ENCODE results near the gene JARID2.

The JARID2 gene

GRCh38 chr6:15382712-15383111, 136.8 kb downstream of the JARID2 start:
- no peak for DNase-seq

GRCh38 chr6:15384901-15385300, 139.0 kb downstream of the JARID2 start:
- no peak for DNase-seq

GRCh38 chr6:15385521-15385920, 139.7 kb downstream of the JARID2 start:
- DNase-seq = no peak

- DNase-seq = no peak
These were observed 140.4 kb downstream of the JARID2 start for GRCh38 chr6:15386110-15386755.

GRCh38 chr6:15386756-15387112, 140.9 kb downstream of the JARID2 start:
- DNase-seq = no peak

GRCh38 chr6:15387118-15387517, 141.2 kb downstream of the JARID2 start:
- no peak for DNase-seq

- no peak for DNase-seq
These were observed 143.4 kb downstream of the JARID2 start for GRCh38 chr6:15389084-15389764.

- DNase-seq = no peak
These were observed 144.2 kb downstream of the JARID2 start for GRCh38 chr6:15389765-15390723.

- DNase-seq = no peak
These were observed 145.6 kb downstream of the JARID2 start for GRCh38 chr6:15391500-15391899.

- no peak for DNase-seq
These were observed 146.3 kb downstream of the JARID2 start for GRCh38 chr6:15392182-15392581.

- no peak for DNase-seq
These were observed 147.7 kb downstream of the JARID2 start for GRCh38 chr6:15393605-15394004.

- no peak for DNase-seq
These were observed 149.2 kb downstream of the JARID2 start for GRCh38 chr6:15395087-15395486.

- no peak for DNase-seq
These were observed 150.9 kb downstream of the JARID2 start for GRCh38 chr6:15396808-15397207.

GRCh38 chr6:15398633-15399275, 152.9 kb downstream of the JARID2 start:
- DNase-seq = no peak

GRCh38 chr6:15399641-15400470, 154.0 kb downstream of the JARID2 start:
- no peak for DNase-seq

GRCh38 chr6:15400572-15401004, 154.7 kb downstream of the JARID2 start:
- no peak for DNase-seq

GRCh38 chr6:15401120-15401519, 155.3 kb downstream of the JARID2 start:
- no peak for DNase-seq

GRCh38 chr6:15401769-15402250, 155.9 kb downstream of the JARID2 start:
- no peak for DNase-seq

- DNase-seq = no peak
These were observed 156.7 kb downstream of the JARID2 start for GRCh38 chr6:15402406-15403045.

GRCh38 chr6:15403094-15403755, 157.4 kb downstream of the JARID2 start:
- DNase-seq = no peak

GRCh38 chr6:15404685-15404980, 158.8 kb downstream of the JARID2 start:
- no peak for DNase-seq

Data from central memory CD4-positive, alpha-beta T cell (primary cell).